H1 (cell line): ENCODE data around the gene ANP32B. TPM values are rescaled to one million over a fixed set of nuclear protein-coding genes. Genes with fewer than 3 reads are reported as not detected.

ENCODE experiments used
- CHD7 ChIP-seq: fragments of 300-600 bp; sonication (generic); IDR thresholded peaks from 2 replicates; pipeline ENCODE4 v1.7.1; 2012; ENCODE audit warnings: low read length, moderate library complexity, mild to moderate bottlenecking, inconsistent platforms; ENCODE audit not compliant: insufficient replicate concordance
- EZH2 ChIP-seq: fragments of 200-600 bp; sonication (generic); IDR thresholded peaks from 2 replicates; pipeline ENCODE4 v1.7.1; 2012; ENCODE audit warnings: low read depth, mild to moderate bottlenecking, moderate library complexity, low read length, inconsistent platforms; ENCODE audit not compliant: severe bottlenecking
- GTF2F1 ChIP-seq: IDR thresholded peaks from 2 replicates; pipeline ENCODE4 v1.6.1; 2012; ENCODE audit warnings: low read depth, low read length, improper control_type of control experiment, borderline replicate concordance
- RAD21 ChIP-seq, 2 experiments: IDR thresholded peaks in 1 of 2; conservative IDR thresholded peaks in 1 of 2; 2 replicates each; pipeline ENCODE4 v1.6.1; 2011; ENCODE audit warnings: low read depth in 2 of 2, low read length in 2 of 2, improper control_type of control experiment in 1 of 2, inconsistent platforms in 1 of 2, mild to moderate bottlenecking in 1 of 2, moderate library complexity in 1 of 2
- SRF ChIP-seq: IDR thresholded peaks from 2 replicates; pipeline ENCODE4 v1.6.1; 2011; ENCODE audit warnings: mild to moderate bottlenecking, low read depth, low read length, moderate library complexity
- TAF1 ChIP-seq: IDR thresholded peaks from 2 replicates; pipeline ENCODE4 v1.6.1; 2011; ENCODE audit warnings: mild to moderate bottlenecking, low read depth, low read length
- polyA plus RNA-seq, 7 experiments: library from polyadenylated mRNA; depleted of rRNA in 3 of 7; stranded (reverse) in 5 of 7; unstranded in 2 of 7; fragments of >200 nt in 5 of 7; fragments of 200-250 nt in 2 of 7; gene quantifications; 1 replicate in 5 of 7; 2 replicates in 1 of 7; 4 replicates in 1 of 7; pipeline versions ENCODE4 v1.2.1 to v1.2.3, GENCODE V29; 2011 to 2013; ENCODE audit warnings: missing spikeins in 2 of 7, mixed read lengths in 2 of 7
- total RNA-seq: library from RNA; stranded (reverse); fragmentation: NEBNext Ultra II Directional; extraction: Animal tissue kit (Norgen Biotek cat#: 25700); gene quantifications from 2 replicates; pipeline ENCODE4 v1.2.1, GENCODE V29; 2021
- TF ChIP-seq, protein P1 (sequence below): IDR thresholded peaks from 2 replicates; pipeline ENCODE4 v1.6.1; 2012; ENCODE audit warnings: inconsistent platforms

ANP32B gene
- total and polyA plus RNA-seq, 2 of the 8 experiments (the other 6 are each of a cell fraction or from before 2014, with no cell fraction given), result 7.6 to 88.1 TPM

- TF ChIP-seq RAD21 (IDR thresholded peaks at IDR 0.05 in 1 of 2, conservative IDR thresholded peaks at IDR 0.05 in 1 of 2; ENCODE audit: low read depth in 2 of 2, low read length in 2 of 2), result no peak
- TF ChIP-seq TAF1, result no peak
- TF ChIP-seq, protein P1, sequence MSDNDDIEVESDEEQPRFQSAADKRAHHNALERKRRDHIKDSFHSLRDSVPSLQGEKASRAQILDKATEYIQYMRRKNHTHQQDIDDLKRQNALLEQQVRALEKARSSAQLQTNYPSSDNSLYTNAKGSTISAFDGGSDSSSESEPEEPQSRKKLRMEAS, result no peak
- no peak for TF ChIP-seq SRF
- TF ChIP-seq EZH2, result no peak
- no peak for TF ChIP-seq GTF2F1
- TF ChIP-seq CHD7, result no peak
These were observed 21.8 kb upstream of the ANP32B start (continued) for GRCh38 chr9:97961361-97961760.
